Tibial artery (tissue), 4 donors: ENCODE results near the gene MESP1.
A peak's percentile ranks its signal among the peaks of the same experiment; 100 is the strongest.

ENCODE experiments used
- DNase-seq, 2 donors: peaks; one replicate each; pipeline ENCODE4 v3.0.0-alpha.2; 2019
- H3K27ac ChIP-seq, 2 donors: fragments of 200-600 bp; sonication (generic) in 1 of 2; 1 replicate in 1 of 2; 2 replicates in 1 of 2; pipeline ENCODE4 v1.5.1; 2018 to 2019; ENCODE audit warnings: mild to moderate bottlenecking in 1 of 2
- H3K27me3 ChIP-seq, 2 donors: fragments of 200-600 bp; sonication (generic) in 1 of 2; one replicate each; pipeline versions ENCODE4 v1.5.1 to v1.6.0; 2016 to 2019
- H3K36me3 ChIP-seq, 3 donors: fragments of 200-600 bp; sonication (generic) in 2 of 3; one replicate each; pipeline ENCODE4 v1.5.1; 2016 to 2019; ENCODE audit warnings: mild to moderate bottlenecking in 2 of 3
- H3K4me1 ChIP-seq, 4 donors: fragments of 200-600 bp; sonication (generic) in 2 of 4; 1 replicate in 3 of 4; 2 replicates in 1 of 4; pipeline ENCODE4 v1.5.1; 2016 to 2019
- H3K4me3 ChIP-seq, 2 donors: fragments of 200-600 bp; sonication (generic) in 1 of 2; 1 replicate in 1 of 2; 2 replicates in 1 of 2; pipeline ENCODE4 v1.5.1; 2018 to 2019; ENCODE audit warnings: mild to moderate bottlenecking in 2 of 2
- H3K9me3 ChIP-seq, 3 donors: fragments of 200-600 bp; sonication (generic) in 1 of 3; one replicate each; pipeline ENCODE4 v1.5.1; 2016 to 2019
- CTCF ChIP-seq, 2 experiments: fragments of 200-600 bp in 1 of 2; fragments of 450-650 bp in 1 of 2; IDR thresholded peaks; one replicate each; pipeline ENCODE4 v1.5.1; 2017 to 2019; ENCODE audit warnings: antibody characterized with exemption in 2 of 2, mild to moderate bottlenecking in 1 of 2, moderate library complexity in 1 of 2
- intact Hi-C: fragments of 100-400 bp; cut with DNase I; formaldehyde crosslinking; loops from one replicate; pipeline ENCODE4 v1.15.0; 2023; ENCODE audit warnings: low total_unique reads

The MESP1 gene

GRCh38 chr15:89743011-89743410, 8.0 kb downstream of the MESP1 start:
- peaks cover 0 to 30% of the 10 kb centered on the region in 2 donors for H3K27me3 ChIP-seq
- no peak for TF ChIP-seq CTCF (IDR thresholded peaks at IDR 0.05)
- no peaks in the 10 kb centered on the region for H3K4me1 ChIP-seq
- intact Hi-C loops: no loop called here
- no peaks in the 10 kb centered on the region for H3K36me3 ChIP-seq
- no peak overlapping the region for H3K4me3 ChIP-seq
- no peak overlapping the region for H3K27ac ChIP-seq
- no peak for DNase-seq
- no peaks in the 10 kb centered on the region for H3K9me3 ChIP-seq

- H3K27me3 ChIP-seq: peaks cover 0 to 9% of the 10 kb centered on the region in 2 donors
- no peak overlapping the region for H3K4me3 ChIP-seq
- no peaks in the 10 kb centered on the region for H3K4me1 ChIP-seq
- H3K27ac ChIP-seq: no peak overlapping the region
- intact Hi-C loops: no loop called here
- H3K36me3 ChIP-seq: no peaks in the 10 kb centered on the region
- peak; percentile 88 to 91 for TF ChIP-seq CTCF (IDR thresholded peaks at IDR 0.05)
- no peaks in the 10 kb centered on the region for H3K9me3 ChIP-seq
- no peak for DNase-seq
Observed at GRCh38 chr15:89740137-89740536, 10.9 kb downstream of the MESP1 start.

DNA sequence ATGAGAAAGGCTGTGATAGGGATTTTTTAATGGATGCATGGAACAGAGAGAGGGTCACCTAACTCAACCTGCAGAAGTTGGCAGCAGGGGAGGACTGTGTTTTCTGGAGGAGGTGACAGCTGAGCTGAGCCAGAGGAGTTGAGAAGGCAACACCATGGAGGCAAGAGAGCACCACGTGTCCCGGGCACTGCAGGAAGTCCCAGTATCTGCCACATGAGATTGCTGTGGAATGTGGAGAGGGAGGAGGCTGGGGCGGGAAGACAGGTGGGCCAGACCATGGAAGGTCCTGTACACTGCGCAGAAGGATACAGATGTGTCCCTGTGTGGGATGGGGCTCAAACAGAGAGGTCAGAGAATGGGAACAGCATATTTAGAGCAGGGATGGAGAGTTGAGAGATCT, 15.3 kb downstream of the MESP1 start:
- no peaks in the 10 kb centered on the region for H3K36me3 ChIP-seq
- DNase-seq: no peak
- no peak overlapping the region for H3K27ac ChIP-seq
- no peak overlapping the region for H3K4me3 ChIP-seq
- no peak for TF ChIP-seq CTCF (IDR thresholded peaks at IDR 0.05)
- intact Hi-C loops: no loop called here
- no peaks in the 10 kb centered on the region for H3K4me1 ChIP-seq
- no peaks in the 10 kb centered on the region for H3K9me3 ChIP-seq
- H3K27me3 ChIP-seq: peaks cover 0 to 3% of the 10 kb centered on the region in 2 donors

- no peak for DNase-seq
- no peaks in the 10 kb centered on the region for H3K4me1 ChIP-seq
- H3K27me3 ChIP-seq: peaks cover 0 to 3% of the 10 kb centered on the region in 2 donors
- no peaks in the 10 kb centered on the region for H3K9me3 ChIP-seq
- no peak overlapping the region for H3K4me3 ChIP-seq
- no peak overlapping the region for H3K27ac ChIP-seq
- no peaks in the 10 kb centered on the region for H3K36me3 ChIP-seq
- intact Hi-C loops: no loop called here
- TF ChIP-seq CTCF (IDR thresholded peaks at IDR 0.05): no peak
Observed at GRCh38 chr15:89732451-89733172, 18.4 kb downstream of the MESP1 start.

DNA sequence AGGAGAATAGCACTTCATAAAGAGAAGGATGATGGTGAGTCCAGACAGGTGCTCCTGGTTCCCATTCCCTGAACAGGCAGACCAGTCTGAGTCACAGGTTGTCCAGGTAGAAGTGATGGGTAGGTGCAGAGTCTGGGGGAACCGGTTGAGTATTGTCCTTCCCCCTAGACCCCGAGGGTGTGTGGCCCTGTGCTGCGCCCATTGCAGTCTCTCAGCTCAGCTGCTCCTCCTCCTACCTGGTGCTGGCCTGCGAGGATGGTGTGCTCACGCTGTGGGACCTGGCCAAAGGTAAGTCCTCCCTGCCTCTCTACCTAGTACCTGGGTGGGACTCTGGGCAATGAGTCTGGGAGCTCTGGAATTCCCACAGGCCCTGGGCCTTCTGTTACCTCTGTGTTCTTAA, 19.8 kb downstream of the MESP1 start:
- no peak overlapping the region for H3K4me3 ChIP-seq
- peaks cover 0 to 3% of the 10 kb centered on the region in 2 donors for H3K27me3 ChIP-seq
- no peak for DNase-seq
- no peaks in the 10 kb centered on the region for H3K9me3 ChIP-seq
- TF ChIP-seq CTCF (IDR thresholded peaks at IDR 0.05): no peak
- H3K27ac ChIP-seq: no peak overlapping the region
- H3K4me1 ChIP-seq: no peaks in the 10 kb centered on the region
- intact Hi-C loops: no loop called here
- no peaks in the 10 kb centered on the region for H3K36me3 ChIP-seq
